Inflammatory macrophage treated with lipopolysaccharide for 4 hours (primary cell): ENCODE data around the gene TMEM17.
"Not testable (repeated sequence)": the region's sequence is repeated elsewhere in the genome, so short reads cannot be mapped to it uniquely, and the experiment has no call there.

Experiments used
- DNase-seq: peaks from one replicate; pipeline ENCODE4 v3.0.0-alpha.2; 2020

The TMEM17 gene, protein sequence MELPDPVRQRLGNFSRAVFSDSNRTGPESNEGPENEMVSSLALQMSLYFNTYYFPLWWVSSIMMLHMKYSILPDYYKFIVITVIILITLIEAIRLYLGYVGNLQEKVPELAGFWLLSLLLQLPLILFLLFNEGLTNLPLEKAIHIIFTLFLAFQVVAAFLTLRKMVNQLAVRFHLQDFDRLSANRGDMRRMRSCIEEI

GRCh38 chr2:62505750-62506420 lies at the start of gene TMEM17:
Gene TMEM17 (minus strand): TSS chr2:62506195. CDS start chr2:62506129, 66 bp downstream.
- peak; percentile 83 for DNase-seq

DNA sequence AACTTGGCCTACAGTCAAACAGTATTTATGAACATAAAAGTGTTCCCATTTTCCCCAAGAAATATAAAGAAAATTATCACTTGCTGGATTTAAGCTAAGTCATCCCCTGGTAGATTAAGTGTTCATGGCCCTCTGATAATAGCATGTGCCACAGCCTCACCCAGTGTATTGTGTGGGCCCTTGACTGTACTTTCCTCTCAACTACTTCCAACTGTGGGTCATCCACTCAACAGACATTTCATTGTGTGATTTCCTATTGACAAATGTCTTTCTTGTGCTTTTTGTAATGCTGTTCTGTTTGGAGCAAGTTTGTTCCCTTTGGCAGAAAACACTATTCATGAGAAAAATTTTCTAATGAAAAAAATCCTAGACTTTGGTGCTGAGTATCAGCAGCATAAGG lies 48.4 kb upstream of the TMEM17 start:
- no peak for DNase-seq

DNA sequence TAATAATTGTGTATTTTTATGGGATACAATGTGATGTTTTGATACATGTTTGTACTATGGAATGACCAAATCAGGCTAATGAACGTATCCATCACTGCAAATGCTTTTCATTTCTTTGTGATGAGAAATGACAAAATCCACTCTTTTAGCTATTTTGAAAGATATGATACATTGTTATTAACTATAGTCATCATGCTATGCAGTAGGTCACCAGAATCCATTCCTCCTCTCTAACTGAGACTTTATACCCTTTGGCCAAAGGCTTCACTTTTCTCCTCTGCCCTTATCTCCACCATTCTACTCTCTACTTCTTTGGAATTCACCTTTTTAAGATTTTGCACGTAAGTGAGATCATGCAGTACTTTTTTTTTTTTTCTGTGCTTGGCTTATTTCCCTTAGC lies 44.5 kb upstream of the TMEM17 start:
- DNase-seq: no peak

- no peak for DNase-seq
These were observed 41.9 kb upstream of the TMEM17 start for GRCh38 chr2:62547854-62548253.

- DNase-seq: no peak
These were observed 39.3 kb upstream of the TMEM17 start for GRCh38 chr2:62545261-62545660.

DNA sequence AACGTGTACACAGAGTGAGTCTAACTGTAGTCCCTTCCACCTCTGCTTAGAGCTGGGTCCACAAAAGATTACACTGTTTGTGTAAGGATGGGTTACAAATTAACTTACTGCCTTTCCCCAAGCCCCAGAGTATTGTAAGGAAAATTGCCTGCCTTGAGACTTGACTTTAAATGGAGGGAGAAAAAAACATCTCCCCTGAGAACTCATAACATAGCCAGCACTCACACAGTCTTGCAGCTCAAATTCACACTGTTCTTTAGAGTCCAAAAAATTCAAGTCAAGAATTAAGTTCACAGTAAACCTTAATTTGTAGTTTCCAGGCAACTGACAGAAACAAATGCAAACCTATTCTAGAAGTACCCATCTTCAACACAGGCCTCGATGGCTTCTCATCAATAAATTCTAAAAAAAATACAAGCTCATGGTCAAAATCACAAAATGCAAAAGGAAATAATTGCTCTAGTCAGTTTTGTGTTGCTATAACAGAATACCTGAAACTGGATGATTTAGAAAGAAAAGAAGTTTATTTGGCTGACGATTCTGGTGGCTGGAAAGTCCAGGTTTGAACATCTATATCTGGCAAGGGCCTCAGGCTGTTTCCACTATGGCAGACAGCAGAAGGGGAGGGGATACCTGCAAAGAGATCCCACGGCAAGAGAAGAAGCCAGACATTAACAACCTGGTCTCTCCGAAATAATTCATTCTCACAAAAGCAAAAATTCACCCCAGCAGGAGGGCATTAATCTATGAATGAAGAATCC lies 34.6 kb upstream of the TMEM17 start:
- no peak for DNase-seq

GRCh38 chr2:62539606-62540407 lies 33.8 kb upstream of the TMEM17 start:
- DNase-seq: no peak

GRCh38 chr2:62538756-62539155 lies 32.8 kb upstream of the TMEM17 start:
- no peak for DNase-seq

GRCh38 chr2:62537814-62538213 lies 31.8 kb upstream of the TMEM17 start:
- DNase-seq: no peak

DNA sequence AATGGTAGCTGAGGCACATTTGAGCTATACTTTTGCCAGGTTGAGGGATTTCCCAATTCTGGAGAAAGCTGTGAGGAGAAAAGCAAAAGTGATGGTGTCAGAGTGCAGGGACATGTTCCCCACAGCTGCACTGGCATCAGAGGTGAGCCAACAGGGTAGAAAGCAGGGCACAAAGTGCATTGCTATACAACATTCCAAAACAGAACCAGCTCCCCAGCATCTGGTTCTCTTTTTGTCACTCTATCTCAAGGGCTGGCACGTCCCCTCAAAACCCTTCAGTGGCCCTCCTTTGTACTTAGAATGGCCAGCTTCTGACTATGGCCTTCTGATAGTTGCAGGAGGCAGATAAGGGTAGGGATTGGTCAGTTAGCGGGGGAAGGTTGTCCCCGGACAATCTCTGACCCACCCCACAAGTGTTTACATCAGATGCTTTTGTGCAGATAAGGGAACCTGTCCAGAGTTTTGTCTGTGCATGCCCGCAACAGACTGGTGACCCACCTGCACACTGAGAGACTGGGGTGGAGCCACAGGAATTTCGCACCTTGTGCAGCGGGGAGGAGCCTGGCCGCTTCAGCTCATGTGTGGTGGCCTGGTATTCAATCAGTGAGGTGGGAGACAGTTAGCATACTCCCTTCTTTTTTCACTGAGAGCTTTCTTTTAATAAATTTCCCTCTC lies 31.0 kb upstream of the TMEM17 start:
- no peak for DNase-seq

- DNase-seq: not testable (repeated sequence)
These were observed 29.5 kb upstream of the TMEM17 start for GRCh38 chr2:62535521-62535920.

DNA sequence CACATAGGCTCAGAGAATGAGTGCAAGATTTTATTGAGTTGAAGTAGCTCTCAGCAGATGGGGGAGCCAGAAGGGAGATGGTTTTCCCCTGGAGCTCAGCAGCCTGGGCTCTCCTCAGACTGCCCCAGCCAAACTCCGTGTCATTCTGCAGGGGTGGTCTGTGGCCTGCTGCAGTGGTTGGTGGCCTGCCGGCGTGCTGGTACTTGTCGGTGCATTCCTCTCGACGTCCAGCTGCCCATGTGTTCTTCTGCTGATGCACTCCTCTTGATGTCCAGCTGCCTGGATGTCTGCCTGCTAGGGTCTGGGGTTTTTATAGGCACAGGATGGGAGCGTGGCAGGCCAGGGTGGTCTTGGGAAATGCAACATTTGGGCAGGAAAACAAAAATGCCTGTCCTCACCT lies 25.6 kb upstream of the TMEM17 start:
- DNase-seq: no peak

GRCh38 chr2:62529758-62530157 lies 23.8 kb upstream of the TMEM17 start:
- DNase-seq: no peak

DNA sequence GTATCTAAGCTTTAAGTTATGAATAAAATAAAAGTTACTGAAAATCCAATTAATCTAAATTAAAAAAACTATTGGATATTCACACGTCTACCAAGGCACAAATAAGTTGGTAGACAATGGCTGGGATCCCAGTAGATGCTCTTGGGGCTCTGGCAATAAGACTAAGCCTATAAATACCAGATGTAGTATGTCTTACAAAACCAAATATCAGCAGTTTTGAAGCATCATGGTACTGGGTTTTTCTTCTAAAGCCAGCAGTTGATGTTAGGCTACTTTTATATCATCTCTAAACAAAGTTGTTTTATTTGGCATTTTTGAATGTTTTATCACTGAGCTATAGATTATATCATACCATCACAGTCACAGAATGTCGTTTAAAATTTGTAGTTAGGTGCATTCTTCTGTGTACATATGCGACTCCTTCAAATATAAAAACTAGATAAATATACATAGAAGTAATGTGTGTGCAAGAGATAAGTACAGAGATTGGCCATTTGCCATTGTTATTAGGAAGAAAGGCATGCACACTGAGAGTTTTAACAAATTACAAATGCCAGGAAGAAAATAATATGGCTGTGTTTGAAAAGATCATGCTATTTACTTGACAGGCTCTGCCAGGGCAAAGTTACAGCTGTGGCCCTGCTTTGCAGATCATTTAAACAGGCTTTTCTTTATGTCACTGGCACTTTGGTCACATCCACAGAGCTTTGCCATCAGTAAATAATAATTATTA lies 21.6 kb upstream of the TMEM17 start:
- DNase-seq: no peak

GRCh38 chr2:62526531-62527381 lies 20.8 kb upstream of the TMEM17 start:
- DNase-seq: no peak

GRCh38 chr2:62525549-62526269 lies 19.7 kb upstream of the TMEM17 start:
- DNase-seq: no peak

- no peak for DNase-seq
These were observed 18.4 kb upstream of the TMEM17 start for GRCh38 chr2:62524293-62524941.

- not testable (repeated sequence) for DNase-seq
These were observed 15.1 kb upstream of the TMEM17 start for GRCh38 chr2:62521061-62521460.

GRCh38 chr2:62512384-62512783 lies 6.4 kb upstream of the TMEM17 start:
- no peak for DNase-seq

GRCh38 chr2:62511636-62512035 lies 5.6 kb upstream of the TMEM17 start:
- DNase-seq: no peak
